ENCODE measurements around the gene OSBPL9. TPM values are rescaled to one million over a fixed set of nuclear protein-coding genes. Genes with fewer than 3 reads are reported as not detected.
"Not testable (repeated sequence)": the region's sequence is repeated elsewhere in the genome, so short reads cannot be mapped to it uniquely, and the experiment has no call there.

OSBPL9 gene
- total RNA-seq, 2 donors from 2014 or later: 51.2 to 52.2 TPM

DNA sequence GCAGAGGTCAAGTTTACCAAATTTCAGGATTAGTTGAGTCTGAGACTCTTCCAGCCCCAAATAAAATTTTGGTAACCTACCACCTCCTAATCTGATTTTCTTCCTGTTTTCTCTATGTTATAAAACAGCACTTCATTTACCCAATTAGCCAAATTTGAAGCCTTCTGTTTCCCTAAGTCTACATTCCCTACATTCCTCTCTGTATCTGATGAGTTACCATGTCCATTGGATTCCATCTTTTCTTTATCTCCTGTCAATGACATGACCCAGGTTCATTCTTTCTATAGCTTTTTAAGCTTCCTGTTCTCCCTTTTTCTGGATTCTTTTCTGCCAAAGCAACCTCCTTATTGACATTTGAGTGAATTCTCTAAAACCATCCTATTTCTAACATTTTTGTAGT lies 72.8 kb downstream of the OSBPL9 start:
- no peak for DNase-seq
- no peak for ATAC-seq
- intact Hi-C loops (cut with DNase I, micrococcal nuclease): no loop called here

DNA sequence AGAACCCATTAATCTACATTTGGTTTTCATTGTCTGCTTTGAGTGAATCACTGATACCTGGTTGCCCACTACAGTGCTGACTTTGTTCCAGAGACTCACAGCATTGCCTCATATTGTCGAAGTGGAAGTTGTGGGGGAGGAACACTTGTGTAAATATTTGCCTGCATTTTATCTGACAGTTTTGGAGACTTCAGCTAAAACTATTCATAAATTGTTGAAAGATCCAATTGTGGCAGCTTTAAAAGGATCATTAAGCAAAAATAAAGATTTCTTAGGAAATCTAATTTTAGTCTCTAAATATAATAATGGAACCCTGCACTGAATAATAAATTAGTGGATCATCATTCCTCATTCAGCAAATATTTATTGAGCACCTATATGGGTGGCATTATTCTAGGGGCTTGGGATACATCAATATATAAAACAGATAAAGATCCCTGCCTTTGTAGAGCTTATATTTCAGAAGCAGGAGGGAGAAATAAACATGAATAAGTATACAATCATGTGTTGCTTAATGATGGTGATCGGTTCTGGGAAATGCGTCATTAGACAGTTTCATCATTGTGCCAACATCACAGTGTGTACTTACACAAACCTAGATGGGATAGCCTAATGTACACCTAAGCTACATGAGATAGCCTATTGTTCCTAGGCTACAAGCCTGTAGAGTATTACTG lies 73.5 kb downstream of the OSBPL9 start:
- no peak for DNase-seq
- no peak for ATAC-seq
- intact Hi-C loops (cut with DNase I, micrococcal nuclease): no loop called here

DNA sequence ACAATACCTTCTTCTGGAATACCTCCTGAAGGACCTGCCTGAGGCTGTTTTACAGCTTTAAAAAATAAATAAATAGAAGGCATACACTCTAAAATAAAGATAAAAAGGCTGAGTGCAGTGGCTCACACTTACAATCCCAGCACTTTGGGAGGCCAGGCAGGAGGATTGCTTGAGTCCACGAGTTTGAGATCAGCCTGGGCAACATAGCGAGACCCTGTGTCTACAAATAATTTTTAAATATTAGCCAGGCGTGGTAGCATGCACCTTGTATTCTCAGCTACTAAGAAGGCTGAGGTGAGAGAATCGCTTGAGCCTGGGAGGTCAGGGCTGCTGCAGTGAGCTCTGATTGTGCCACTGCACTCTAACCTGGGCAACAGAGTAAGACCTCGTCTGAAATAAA lies 75.0 kb downstream of the OSBPL9 start:
- intact Hi-C loops (cut with DNase I, micrococcal nuclease): no loop called here
- DNase-seq: no peak
- peak; percentile 2 for ATAC-seq

DNA sequence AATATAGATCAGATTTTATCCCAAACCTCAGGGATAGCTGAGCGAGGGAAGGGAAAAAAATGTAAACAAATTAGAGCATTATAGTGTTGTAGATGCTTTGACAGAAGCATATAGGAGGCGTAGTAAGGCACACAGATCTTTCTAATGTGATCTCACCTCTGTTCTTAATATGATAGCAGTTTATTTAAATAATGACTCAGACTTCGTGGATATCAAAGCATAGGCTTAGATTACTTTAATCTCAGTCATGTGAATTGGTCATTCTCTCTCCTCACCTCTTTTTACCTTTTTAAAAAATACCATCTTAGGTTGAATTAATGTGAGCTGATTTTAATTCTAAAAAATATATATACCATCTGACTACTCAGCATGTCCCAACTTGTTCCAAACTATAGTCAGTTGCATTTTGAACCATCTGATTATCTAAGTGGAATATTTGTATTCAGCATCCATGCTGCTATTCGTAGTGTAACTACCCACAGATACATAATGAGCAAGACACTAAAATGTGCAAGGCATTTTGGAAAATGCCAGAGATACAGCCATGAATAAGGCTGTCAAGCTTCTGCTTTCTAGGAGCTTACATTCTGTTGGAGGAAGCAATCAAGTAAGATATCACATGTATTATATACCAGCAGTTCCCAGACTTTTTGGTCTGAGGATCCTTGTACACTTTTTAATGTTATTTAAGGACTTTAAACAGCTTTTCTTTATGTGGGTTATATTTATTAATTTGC lies 76.7 kb downstream of the OSBPL9 start:
- ATAC-seq: no peak

GRCh38 chr1:51697166-51697565 lies 80.3 kb downstream of the OSBPL9 start:
- intact Hi-C loops (cut with DNase I, micrococcal nuclease): no loop called here
- ATAC-seq: no peak
- DNase-seq: no peak

More for the DNA sequence above, 76.7 kb downstream of the OSBPL9 start:
- intact Hi-C loops (cut with DNase I, micrococcal nuclease): no loop called here
- DNase-seq: no peak

- ATAC-seq: no peak
Measured at GRCh38 chr1:51699391-51699790, 82.5 kb downstream of the OSBPL9 start.

GRCh38 chr1:51701782-51702181 lies 84.9 kb downstream of the OSBPL9 start:
- intact Hi-C loops (cut with DNase I, micrococcal nuclease); ATAC-seq; DNase-seq: not testable (repeated sequence)

More at GRCh38 chr1:51699391-51699790, 82.5 kb downstream of the OSBPL9 start:
- no peak for DNase-seq
- intact Hi-C loops (cut with DNase I, micrococcal nuclease): no loop called here

DNA sequence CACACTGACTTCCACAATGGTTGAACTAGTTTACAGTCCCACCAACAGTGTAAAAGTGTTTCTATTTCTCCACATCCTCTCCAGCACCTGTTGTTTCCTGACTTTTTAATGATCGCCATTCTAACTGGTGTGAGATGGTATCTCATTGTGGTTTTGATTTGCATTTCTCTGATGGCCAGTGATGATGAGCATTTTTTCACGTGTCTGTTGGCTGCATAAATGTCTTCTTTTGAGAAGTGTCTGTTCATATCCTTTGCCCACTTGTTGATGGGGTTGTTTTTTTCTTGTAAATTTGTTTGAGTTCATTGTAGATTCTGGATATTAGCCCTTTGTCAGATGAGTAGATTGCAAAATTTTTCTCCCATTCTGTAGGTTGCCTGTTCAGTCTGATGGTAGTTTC lies 85.3 kb downstream of the OSBPL9 start:
- DNase-seq; ATAC-seq; intact Hi-C loops (cut with DNase I, micrococcal nuclease): not testable (repeated sequence)

DNA sequence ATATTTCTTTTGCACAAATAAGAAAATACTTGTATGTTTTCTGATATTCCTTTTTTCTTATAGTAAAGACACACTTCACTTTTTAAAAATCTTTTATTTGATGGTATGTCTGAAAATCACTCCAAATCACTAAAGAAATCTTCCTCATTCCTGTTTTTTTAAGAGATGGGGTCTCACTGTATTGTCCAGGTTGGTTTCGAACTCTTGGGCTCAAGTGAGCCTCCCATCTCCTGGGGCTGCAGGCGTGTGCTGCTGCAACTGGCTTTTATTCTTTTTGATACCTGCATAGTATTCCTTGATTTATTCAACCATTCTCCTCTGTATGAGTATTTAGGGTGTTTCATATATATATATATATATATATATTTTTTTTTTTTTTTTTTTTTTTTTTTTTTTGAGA lies 88.1 kb downstream of the OSBPL9 start:
- ATAC-seq (no peak), DNase-seq (no peak)
- intact Hi-C loops (cut with DNase I, micrococcal nuclease): no loop called here

GRCh38 chr1:51708911-51709760 lies 92.2 kb downstream of the OSBPL9 start:
- intact Hi-C loops (cut with DNase I, micrococcal nuclease): no loop called here
- ATAC-seq (no peak), DNase-seq (no peak)

GRCh38 chr1:51709951-51710350 lies 93.1 kb downstream of the OSBPL9 start:
- intact Hi-C loops (cut with DNase I, micrococcal nuclease): no loop called here
- no peak for DNase-seq
- ATAC-seq: no peak

- no peak for ATAC-seq
- DNase-seq: no peak
- intact Hi-C loops (cut with DNase I, micrococcal nuclease): no loop called here
Measured at GRCh38 chr1:51712590-51712989, 95.7 kb downstream of the OSBPL9 start.

DNA sequence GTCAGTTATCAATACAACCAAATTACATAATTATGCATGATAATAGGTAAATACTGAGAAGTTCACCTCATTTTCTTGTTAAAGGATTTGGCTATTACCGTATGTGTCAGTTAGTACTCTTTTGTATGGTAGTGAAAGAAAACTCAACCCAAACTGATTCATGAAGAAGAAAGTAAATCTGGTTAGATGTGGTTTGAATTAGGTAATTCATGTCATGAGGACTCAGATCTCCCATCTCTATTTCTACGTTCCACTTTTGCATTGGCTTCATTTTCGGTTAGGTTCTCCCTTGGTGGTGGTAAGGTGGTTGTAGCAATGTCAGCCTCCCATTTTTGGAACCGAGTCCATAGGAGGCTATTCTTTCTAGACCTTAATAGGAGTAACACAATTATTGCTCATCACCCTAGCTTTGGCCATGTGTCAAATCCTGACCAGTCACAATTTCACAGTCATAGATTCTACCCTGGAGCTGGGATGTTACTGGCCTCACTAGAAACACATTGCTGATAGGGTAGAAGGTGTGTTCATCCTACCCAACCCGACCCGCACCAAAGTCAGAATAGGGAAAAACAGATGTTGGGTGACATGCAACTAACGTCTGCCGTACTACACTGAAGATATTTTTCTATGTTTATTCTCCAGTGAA lies 97.6 kb downstream of the OSBPL9 start:
- DNase-seq (no peak), ATAC-seq (no peak)
- intact Hi-C loops (cut with DNase I, micrococcal nuclease): no loop called here

GRCh38 chr1:51715369-51715768 lies 98.5 kb downstream of the OSBPL9 start:
- ATAC-seq (no peak), DNase-seq (no peak)
- intact Hi-C loops (cut with DNase I, micrococcal nuclease): no loop called here

- no peak for ATAC-seq
- intact Hi-C loops (cut with DNase I, micrococcal nuclease): no loop called here
- DNase-seq: no peak
Measured at GRCh38 chr1:51716746-51717145, 99.9 kb downstream of the OSBPL9 start.

DNA sequence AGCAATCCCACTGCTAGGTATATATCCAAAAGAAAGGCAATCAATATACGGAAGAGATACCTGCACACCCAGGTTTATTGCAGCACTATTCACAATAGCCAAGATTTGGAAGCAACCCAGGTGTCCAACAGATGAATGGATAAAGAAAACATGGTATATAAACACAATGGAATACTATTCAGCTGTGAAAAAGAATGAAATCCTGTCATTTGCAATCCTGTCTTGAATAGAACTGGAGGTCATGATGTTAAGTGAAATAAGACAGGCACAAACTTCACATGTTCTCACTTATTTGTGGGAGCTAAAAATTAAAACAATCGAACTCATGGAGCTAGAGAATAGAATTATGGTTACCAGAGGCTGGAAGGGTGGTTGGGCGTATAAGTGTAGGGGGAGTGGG lies 101.0 kb downstream of the OSBPL9 start:
- no peak for ATAC-seq
- DNase-seq: no peak
- intact Hi-C loops (cut with DNase I, micrococcal nuclease): no loop called here

- DNase-seq: no peak
- ATAC-seq: no peak
- intact Hi-C loops (cut with DNase I, micrococcal nuclease): no loop called here
Measured at GRCh38 chr1:51719146-51719545, 102.3 kb downstream of the OSBPL9 start.

GRCh38 chr1:51724797-51725196 lies 107.9 kb downstream of the OSBPL9 start:
- intact Hi-C loops (cut with DNase I, micrococcal nuclease): no loop called here
- ATAC-seq (no peak), DNase-seq (no peak)

DNA sequence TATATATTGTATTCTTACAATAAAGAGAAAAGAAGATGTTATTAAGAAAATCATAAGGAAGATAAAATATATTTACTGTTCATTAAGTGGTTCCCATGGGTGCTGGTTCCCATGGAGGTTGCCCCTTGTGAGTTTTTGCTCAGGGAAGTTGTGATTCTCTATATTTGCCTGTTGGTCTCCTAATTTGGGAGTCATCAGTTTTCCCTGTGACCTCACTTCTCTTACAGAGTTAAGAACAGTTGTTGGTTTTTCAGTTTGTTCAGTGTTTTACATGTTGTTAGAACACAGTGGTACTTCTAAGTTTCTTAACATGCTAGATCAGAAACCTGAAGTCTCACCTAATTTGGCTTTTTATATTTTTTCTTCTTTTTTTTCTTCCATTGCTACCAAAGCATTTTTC lies 109.2 kb downstream of the OSBPL9 start:
- intact Hi-C loops (cut with DNase I, micrococcal nuclease): no loop called here
- DNase-seq (no peak), ATAC-seq (no peak)
